Activated T-cell treated with anti-CD3 and anti-CD28 coated beads, Interleukin-2, amount 50 U/mL, for 72 hours (primary cell): ENCODE measurements around the gene ATAD3C. TPM values are rescaled to one million over a fixed set of nuclear protein-coding genes. Genes with fewer than 3 reads are reported as not detected.
"Not testable (repeated sequence)": the region's sequence is repeated elsewhere in the genome, so short reads cannot be mapped to it uniquely, and the experiment has no call there.

Source experiments
- ATAC-seq, 2 donors: fragments of 150-1000 bp; cut with Tn5 transposase; replicated peaks in 1 of 2; 2 replicates each; pipeline ENCODE4 v1.10.0; 2021; ENCODE audit warnings: moderate library complexity in 2 of 2, mild to moderate bottlenecking in 1 of 2
- DNase-seq, 2 donors: peaks; one replicate each; pipeline ENCODE4 v3.0.0; 2021 to 2022; ENCODE audit warnings: mixed read lengths in 1 of 2
- H3K27ac Mint-ChIP-seq: one replicate; pipeline ENCODE4 v1.8.0; 2022; ENCODE audit warnings: mild to moderate bottlenecking, moderate library complexity, mixed read lengths
- H3K27me3 Mint-ChIP-seq: one replicate; pipeline ENCODE4 v1.8.0; 2022; ENCODE audit warnings: low read depth, mixed read lengths
- H3K36me3 Mint-ChIP-seq, 2 donors: one replicate each; pipeline ENCODE4 v1.8.0; 2022; ENCODE audit warnings: mixed read lengths in 2 of 2, mild to moderate bottlenecking in 1 of 2; ENCODE audit not compliant: insufficient read depth in 2 of 2
- H3K4me1 Mint-ChIP-seq: one replicate; pipeline ENCODE4 v1.8.0; 2022; ENCODE audit warnings: low read depth, mixed read lengths
- H3K4me3 Mint-ChIP-seq, 2 donors: one replicate each; pipeline ENCODE4 v1.8.0; 2022; ENCODE audit warnings: mild to moderate bottlenecking in 2 of 2, mixed read lengths in 2 of 2, moderate library complexity in 2 of 2
- H3K9me3 Mint-ChIP-seq, 2 donors: one replicate each; pipeline ENCODE4 v1.8.0; 2022; ENCODE audit warnings: mixed read lengths in 2 of 2
- total RNA-seq, 2 donors: library from RNA; stranded (reverse); gene quantifications; one replicate each; pipeline ENCODE4 v1.2.3, GENCODE V29; 2022

ATAD3C gene
- total RNA-seq, 2 donors from 2014 or later: 2.8 to 3.7 TPM

- Mint-ChIP-seq H3K9me3 (no peaks in the 10 kb centered on the region), H3K27ac (no peak overlapping the region), H3K4me1 (peaks cover 6% of the 10 kb centered on the region), H3K4me3 (no peak overlapping the region), H3K36me3 (no peaks in the 10 kb centered on the region), H3K27me3 (peaks cover 11% of the 10 kb centered on the region)
- no peak for ATAC-seq
- no peak for DNase-seq
These were observed 12.2 kb upstream of the ATAD3C start for GRCh38 chr1:1437033-1437903.

- Mint-ChIP-seq H3K4me3 (no peak overlapping the region), H3K9me3 (no peaks in the 10 kb centered on the region), H3K36me3 (no peaks in the 10 kb centered on the region), H3K4me1 (peaks cover 6% of the 10 kb centered on the region), H3K27ac (no peak overlapping the region), H3K27me3 (peaks cover 11% of the 10 kb centered on the region)
- ATAC-seq: no peak
- no peak for DNase-seq
These were observed 11.5 kb upstream of the ATAD3C start for GRCh38 chr1:1437904-1438376.

DNA sequence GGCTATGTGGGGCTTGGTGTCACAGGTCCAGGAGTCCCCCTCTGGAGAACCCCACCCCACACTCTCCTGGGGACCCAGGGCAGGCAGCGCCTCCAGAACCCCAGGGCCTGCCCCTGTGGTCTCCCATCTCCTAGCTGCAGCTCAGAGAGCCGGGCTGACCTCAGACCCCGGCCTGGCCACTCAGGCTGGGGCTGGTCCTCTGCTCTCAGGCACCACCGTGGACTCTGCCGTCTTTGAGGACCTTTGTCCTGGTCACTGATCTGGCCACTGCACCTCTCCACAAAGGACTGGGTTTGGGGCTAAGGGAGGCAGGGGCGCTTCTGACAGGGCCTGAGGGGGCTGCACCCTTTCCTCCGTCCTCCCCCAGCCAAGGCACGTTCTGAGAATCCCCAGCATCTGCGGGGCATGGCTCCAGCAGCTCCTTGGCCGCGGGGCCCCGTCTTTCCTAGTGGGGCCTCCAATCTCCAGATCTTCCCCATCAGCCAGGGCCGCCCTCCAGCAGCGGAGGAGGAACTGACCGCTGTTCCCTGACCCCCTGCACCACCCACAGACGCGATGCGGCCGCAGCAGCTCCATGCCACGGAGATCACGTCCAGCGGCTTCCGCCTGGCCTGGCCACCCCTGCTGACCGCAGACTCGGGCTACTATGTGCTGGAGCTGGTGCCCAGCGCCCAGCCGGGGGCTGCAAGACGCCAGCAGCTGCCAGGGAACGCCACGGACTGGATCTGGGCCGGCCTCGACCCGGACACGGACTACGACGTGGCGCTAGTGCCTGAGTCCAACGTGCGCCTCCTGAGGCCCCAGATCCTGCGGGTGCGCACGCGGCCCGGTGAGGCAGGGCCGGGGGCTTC lies 10.7 kb upstream of the ATAD3C start:
- Mint-ChIP-seq H3K36me3 (no peaks in the 10 kb centered on the region), H3K4me3 (no peak overlapping the region), H3K27me3 (peaks cover 11% of the 10 kb centered on the region), H3K27ac (no peak overlapping the region), H3K4me1 (peaks cover 6% of the 10 kb centered on the region), H3K9me3 (no peaks in the 10 kb centered on the region)
- DNase-seq (no peak), ATAC-seq (no peak)

GRCh38 chr1:1439546-1440261 lies 9.8 kb upstream of the ATAD3C start:
- DNase-seq: no peak
- peaks cover 10% of the 10 kb centered on the region for H3K27me3 Mint-ChIP-seq

DNA sequence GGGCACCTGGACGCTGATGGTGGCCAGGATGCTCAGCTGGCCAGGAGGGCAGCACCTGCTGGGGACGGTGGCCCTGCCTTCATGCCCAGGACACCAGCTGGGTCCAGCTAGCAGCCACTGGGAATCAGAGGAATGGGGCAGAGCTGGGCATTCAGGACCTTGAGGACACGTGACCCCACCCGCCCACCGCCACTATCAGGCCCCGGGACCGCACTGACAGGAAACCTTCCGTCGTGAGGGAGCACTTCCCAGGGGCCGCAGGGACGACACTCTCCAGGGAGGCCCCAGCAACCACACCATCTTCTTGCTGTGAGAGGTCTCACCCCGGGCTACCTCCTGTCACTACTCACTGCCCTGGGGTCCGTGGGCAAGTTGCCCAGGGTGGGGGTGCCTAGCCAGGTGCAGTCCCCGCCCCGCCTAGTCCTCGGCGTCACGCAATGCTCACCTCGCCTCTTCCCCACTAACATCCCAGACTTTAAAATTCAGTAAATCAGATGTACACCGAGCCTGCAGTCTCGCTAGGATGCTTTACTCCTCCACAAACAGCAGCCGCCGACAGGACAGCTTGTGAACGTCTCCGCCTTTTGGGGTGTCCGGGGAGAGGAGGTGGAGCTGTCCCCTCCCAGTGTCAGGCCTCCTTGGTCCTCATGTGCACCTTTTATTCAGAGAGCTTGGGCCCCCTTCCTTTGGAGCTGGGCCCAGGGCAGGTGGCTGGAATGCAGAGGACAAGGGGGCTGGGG lies 9.1 kb upstream of the ATAD3C start:
- peaks cover 5% of the 10 kb centered on the region for H3K27me3 Mint-ChIP-seq
- no peak for DNase-seq
- no peaks in the 10 kb centered on the region for H3K36me3 Mint-ChIP-seq
- H3K4me1 Mint-ChIP-seq: peaks cover 6% of the 10 kb centered on the region
- no peak overlapping the region for H3K27ac Mint-ChIP-seq
- ATAC-seq: no peak
- H3K4me3 Mint-ChIP-seq: no peak overlapping the region
- H3K9me3 Mint-ChIP-seq: no peaks in the 10 kb centered on the region

More at GRCh38 chr1:1439546-1440261, 9.8 kb upstream of the ATAD3C start:
- ATAC-seq: no peak
- H3K27ac Mint-ChIP-seq: no peak overlapping the region
- no peaks in the 10 kb centered on the region for H3K9me3 Mint-ChIP-seq
- H3K4me1 Mint-ChIP-seq: peaks cover 6% of the 10 kb centered on the region
- no peaks in the 10 kb centered on the region for H3K36me3 Mint-ChIP-seq
- H3K4me3 Mint-ChIP-seq: no peak overlapping the region

DNA sequence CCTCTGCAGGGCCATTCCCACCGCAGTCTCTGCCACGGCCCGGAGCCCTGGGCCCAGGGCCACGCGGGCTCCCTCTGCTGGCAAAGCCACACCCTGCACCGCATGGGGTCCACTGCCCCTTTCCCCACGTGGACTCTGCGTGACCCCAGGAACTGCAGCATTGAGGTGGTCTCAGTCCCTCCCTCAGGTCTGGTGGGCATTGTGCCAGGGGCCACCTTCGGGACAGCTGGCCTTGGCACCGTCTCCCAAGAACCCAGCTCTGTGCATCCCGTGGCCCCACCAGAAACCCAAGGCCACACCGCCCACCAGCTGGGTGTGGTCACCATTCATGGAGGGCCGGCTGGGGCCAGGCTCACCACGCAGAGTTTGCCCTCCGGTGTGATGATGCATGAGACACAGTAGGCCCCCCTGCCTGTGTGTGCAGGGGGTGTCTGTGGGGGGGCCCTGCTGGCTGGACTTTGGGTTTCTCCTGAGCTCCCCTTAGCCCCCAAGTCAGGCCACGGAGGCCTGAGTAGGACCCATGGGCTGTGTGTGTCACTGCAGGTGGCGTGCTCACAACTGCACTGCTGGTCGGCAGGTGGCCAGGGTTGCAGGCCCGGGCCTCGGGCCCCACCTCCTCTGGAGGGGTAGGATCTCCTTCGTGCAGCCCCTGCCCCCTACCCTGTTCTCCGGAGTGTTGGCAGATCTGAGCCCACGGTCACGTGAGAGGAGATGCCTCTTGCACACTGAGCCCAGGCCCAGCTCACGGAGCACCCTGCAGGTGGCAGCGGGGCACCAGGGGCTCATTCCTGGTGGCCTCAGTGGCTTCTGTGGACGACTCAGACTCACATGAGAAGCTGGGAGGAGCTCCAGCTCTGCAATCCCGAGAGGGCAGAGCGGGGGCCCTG lies 8.2 kb upstream of the ATAD3C start:
- Mint-ChIP-seq H3K4me1 (peaks cover 6% of the 10 kb centered on the region), H3K4me3 (no peak overlapping the region), H3K36me3 (no peaks in the 10 kb centered on the region), H3K9me3 (no peaks in the 10 kb centered on the region), H3K27ac (no peak overlapping the region), H3K27me3 (peaks cover 3% of the 10 kb centered on the region)
- ATAC-seq (peak; percentile 88 to 92), DNase-seq (peak; percentile 71 to 76)

- H3K36me3 Mint-ChIP-seq: no peaks in the 10 kb centered on the region
- no peak overlapping the region for H3K4me3 Mint-ChIP-seq
- H3K27me3 Mint-ChIP-seq: no peaks in the 10 kb centered on the region
- H3K4me1 Mint-ChIP-seq: peaks cover 6% of the 10 kb centered on the region
- no peak overlapping the region for H3K27ac Mint-ChIP-seq
- no peak for DNase-seq
- ATAC-seq: no peak
- H3K9me3 Mint-ChIP-seq: no peaks in the 10 kb centered on the region
These were observed 7.3 kb upstream of the ATAD3C start for GRCh38 chr1:1442069-1442770.

DNA sequence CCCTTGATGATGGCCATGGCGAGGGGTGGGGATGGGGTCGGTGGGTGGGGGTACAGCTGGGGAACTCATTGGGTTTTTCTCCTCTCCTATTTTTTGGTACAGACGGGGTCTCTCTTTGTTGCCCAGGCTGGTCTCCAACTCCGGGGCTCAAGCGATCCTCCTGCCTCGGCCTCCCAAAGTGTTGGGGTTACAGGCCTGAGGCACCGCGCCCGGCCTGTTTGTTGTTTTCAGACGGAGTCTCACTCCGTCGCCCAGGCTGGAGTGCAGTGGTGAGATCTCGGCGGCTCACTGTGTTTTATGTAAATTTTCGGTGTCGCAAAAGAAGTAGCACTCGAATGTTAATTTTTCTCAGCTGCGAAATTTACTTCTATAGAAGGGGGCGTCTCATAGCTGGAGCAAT lies 2.9 kb upstream of the ATAD3C start:
- DNase-seq, H3K27ac Mint-ChIP-seq, ATAC-seq, H3K36me3 Mint-ChIP-seq, H3K9me3 Mint-ChIP-seq, H3K4me1 Mint-ChIP-seq, H3K27me3 Mint-ChIP-seq, H3K4me3 Mint-ChIP-seq: not testable (repeated sequence)

DNA sequence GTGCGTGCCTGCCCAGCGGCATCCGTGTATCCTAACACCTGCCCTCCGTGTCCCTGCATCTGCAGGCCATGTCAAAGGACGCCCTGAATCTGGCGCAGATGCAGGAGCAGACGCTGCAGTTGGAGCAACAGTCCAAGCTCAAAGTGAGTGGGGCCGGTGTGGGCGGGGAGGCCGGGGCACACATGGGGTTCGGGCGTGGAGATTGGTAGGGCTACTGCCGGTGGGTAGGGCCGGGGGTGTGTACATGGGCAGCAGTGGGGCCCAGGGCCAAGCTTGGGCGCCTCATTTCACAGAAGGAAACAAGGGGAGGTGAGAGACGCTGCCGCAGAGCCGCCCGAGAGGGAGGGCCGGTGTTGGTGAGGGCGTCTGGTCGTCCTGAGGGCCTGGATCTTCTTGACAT lies 1.1 kb downstream of the ATAD3C start:
- not testable (repeated sequence) for H3K4me1 Mint-ChIP-seq, H3K9me3 Mint-ChIP-seq, H3K36me3 Mint-ChIP-seq, H3K27ac Mint-ChIP-seq, H3K27me3 Mint-ChIP-seq, ATAC-seq, H3K4me3 Mint-ChIP-seq, DNase-seq

DNA sequence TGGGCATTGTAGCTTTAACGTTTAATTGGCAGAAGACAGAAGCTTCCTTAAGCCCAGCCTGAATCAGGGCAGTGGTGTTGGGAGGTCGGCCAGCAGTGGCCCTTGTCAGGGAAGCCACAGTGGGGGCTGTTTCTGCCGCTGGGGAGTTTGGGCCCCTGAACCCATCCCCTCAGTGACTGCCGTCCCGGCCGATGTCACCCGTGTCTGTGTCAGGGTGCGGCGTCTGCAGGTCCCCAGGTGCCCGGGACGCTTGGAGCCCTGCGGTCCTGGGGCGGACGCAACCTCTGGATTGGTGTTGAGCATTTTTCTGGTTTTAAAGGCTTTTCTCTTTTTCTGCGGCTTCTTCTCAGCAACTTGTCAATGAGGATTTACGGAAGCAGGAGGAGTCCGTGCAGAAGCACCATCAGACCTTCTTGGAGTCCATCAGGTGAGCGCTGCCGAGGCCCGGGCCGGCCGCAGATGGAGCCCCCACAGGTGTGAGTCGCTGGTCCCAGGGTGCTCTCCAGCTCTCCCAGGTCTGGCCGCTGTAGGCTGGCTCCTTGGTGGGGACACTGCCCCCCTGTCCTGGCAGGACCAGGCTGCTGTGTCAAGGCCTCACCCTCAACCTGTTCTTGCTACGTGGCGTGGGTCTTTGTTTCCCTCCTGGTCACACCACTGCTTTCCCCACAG lies 2.3 kb downstream of the ATAD3C start:
- DNase-seq (no peak), ATAC-seq (no peak)
- Mint-ChIP-seq H3K4me3 (no peak overlapping the region), H3K27ac (no peak overlapping the region), H3K27me3 (no peaks in the 10 kb centered on the region), H3K9me3 (no peaks in the 10 kb centered on the region), H3K4me1 (no peaks in the 10 kb centered on the region), H3K36me3 (no peaks in the 10 kb centered on the region)

DNA sequence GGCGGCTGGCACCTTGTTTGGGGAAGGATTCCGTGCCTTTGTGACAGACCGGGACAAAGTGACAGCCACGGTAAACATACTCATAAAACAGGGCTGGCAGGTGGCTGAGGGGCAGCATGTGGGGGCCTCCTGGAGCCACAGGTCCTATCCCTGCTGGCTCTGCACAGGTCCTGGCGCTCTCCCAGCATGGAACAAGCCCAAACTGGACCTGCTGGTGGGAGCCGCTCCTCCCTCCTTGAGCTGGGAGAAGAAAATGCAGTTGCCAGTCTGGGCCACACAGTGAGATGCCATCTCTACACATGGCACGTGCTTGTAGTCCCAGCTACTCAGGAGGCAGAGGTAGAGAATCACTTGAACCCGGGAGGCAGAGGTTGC lies 2.9 kb downstream of the ATAD3C start:
- not testable (repeated sequence) for DNase-seq, H3K9me3 Mint-ChIP-seq, H3K4me1 Mint-ChIP-seq, H3K4me3 Mint-ChIP-seq, ATAC-seq, H3K27me3 Mint-ChIP-seq, H3K27ac Mint-ChIP-seq, H3K36me3 Mint-ChIP-seq
